HG03571 (cell line): ENCODE results near the gene ADCY3.

Source experiments
- ATAC-seq: cut with Tn5 transposase; IDR thresholded peaks from one replicate; pipeline ENCODE4 v1.9.1; 2021; ENCODE audit not compliant: unreplicated experiment

The ADCY3 gene

GRCh38 chr2:24906466-24906865 lies 13.6 kb downstream of the ADCY3 start:
- no peak for ATAC-seq

- ATAC-seq: no peak
Measured at GRCh38 chr2:24903161-24904103, 16.6 kb downstream of the ADCY3 start.

GRCh38 chr2:24899361-24899910 lies 20.6 kb downstream of the ADCY3 start:
- ATAC-seq: no peak

- no peak for ATAC-seq
Measured at GRCh38 chr2:24898122-24899109, 21.6 kb downstream of the ADCY3 start.

- no peak for ATAC-seq
Measured at GRCh38 chr2:24894750-24895149, 25.3 kb downstream of the ADCY3 start.

GRCh38 chr2:24893934-24894333 lies 26.1 kb downstream of the ADCY3 start:
- ATAC-seq: no peak

- no peak for ATAC-seq
Measured at GRCh38 chr2:24892928-24893327, 27.1 kb downstream of the ADCY3 start.

- no peak for ATAC-seq
Measured at GRCh38 chr2:24891201-24891600, 28.8 kb downstream of the ADCY3 start.

GRCh38 chr2:24889221-24889620 lies 30.8 kb downstream of the ADCY3 start:
- ATAC-seq: no peak

GRCh38 chr2:24888177-24888576 lies 31.9 kb downstream of the ADCY3 start:
- no peak for ATAC-seq

GRCh38 chr2:24887307-24887874 lies 32.6 kb downstream of the ADCY3 start:
- no peak for ATAC-seq

- no peak for ATAC-seq
Measured at GRCh38 chr2:24886691-24887304, 33.2 kb downstream of the ADCY3 start.

- no peak for ATAC-seq
Measured at GRCh38 chr2:24886126-24886501, 33.9 kb downstream of the ADCY3 start.

- ATAC-seq: no peak
Measured at GRCh38 chr2:24885221-24886125, 34.6 kb downstream of the ADCY3 start.

GRCh38 chr2:24883946-24884345 lies 36.1 kb downstream of the ADCY3 start:
- ATAC-seq: no peak

GRCh38 chr2:24881623-24882022 lies 38.4 kb downstream of the ADCY3 start:
- ATAC-seq: no peak

- no peak for ATAC-seq
Measured at GRCh38 chr2:24881158-24881557, 38.9 kb downstream of the ADCY3 start.

- ATAC-seq: no peak
Measured at GRCh38 chr2:24878341-24878740, 41.7 kb downstream of the ADCY3 start.

GRCh38 chr2:24877646-24878045 lies 42.4 kb downstream of the ADCY3 start:
- ATAC-seq: no peak

GRCh38 chr2:24877067-24877466 lies 43.0 kb downstream of the ADCY3 start:
- ATAC-seq: no peak
